GM21381 (cell line): ENCODE data around the gene PACS1.

Experiments
- ATAC-seq: cut with Tn5 transposase; IDR thresholded peaks from one replicate; pipeline ENCODE4 v1.9.1; 2021; ENCODE audit warnings: mild to moderate bottlenecking, moderate library complexity; ENCODE audit not compliant: unreplicated experiment

Gene PACS1

GRCh38 chr11:66048547-66049323, 21.3 kb upstream of the PACS1 start, which contains the start of gene GAL3ST3:
GAL3ST3 (minus strand) TSS chr11:66049161; CDS start chr11:66045415, 3,746 bp downstream.
- ATAC-seq = no peak

DNA sequence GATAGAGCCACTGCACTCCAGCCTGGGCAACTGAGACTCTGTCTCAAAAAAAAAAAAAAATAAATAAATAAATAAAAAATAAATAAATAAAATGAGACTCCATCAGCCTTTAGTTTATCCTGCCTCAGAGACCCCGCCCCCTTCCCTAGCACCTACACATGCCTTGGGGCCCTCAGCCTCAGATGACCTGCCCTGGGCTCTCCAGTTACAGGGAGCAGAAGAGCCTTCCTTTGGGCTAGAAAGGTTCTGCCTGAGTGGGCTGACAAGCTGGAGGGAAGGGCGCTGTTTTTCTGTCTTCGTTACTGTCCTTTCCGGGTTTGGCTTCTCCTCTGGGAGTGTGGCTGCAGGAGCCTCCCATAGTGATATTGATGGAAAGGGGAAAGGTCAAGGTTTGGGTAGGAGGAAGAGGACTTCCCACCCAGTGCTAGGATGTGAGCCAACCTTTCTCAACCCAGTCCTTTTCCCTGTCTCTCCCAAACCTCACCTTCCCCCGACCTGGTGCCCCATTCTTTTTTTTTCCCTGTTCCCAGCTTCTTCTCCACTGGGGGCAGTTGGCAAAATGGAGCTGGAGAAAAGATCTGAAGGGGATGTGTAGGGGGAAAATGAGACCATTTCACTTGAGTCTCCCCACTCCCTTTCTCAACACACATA, 19.4 kb upstream of the PACS1 start:
- no peak for ATAC-seq

- no peak for ATAC-seq
Observed at GRCh38 chr11:66051371-66051765, 18.7 kb upstream of the PACS1 start.

- ATAC-seq = peak; percentile 90
Observed at GRCh38 chr11:66051766-66052663, 18.1 kb upstream of the PACS1 start, which contains the start of gene SF3B2. SF3B2 (plus strand) TSS chr11:66052364; CDS start chr11:66052385, 21 bp downstream.

GRCh38 chr11:66052664-66052982, 17.4 kb upstream of the PACS1 start:
- ATAC-seq = no peak

- no peak for ATAC-seq
Observed at GRCh38 chr11:66055021-66055420, 15.1 kb upstream of the PACS1 start.

DNA sequence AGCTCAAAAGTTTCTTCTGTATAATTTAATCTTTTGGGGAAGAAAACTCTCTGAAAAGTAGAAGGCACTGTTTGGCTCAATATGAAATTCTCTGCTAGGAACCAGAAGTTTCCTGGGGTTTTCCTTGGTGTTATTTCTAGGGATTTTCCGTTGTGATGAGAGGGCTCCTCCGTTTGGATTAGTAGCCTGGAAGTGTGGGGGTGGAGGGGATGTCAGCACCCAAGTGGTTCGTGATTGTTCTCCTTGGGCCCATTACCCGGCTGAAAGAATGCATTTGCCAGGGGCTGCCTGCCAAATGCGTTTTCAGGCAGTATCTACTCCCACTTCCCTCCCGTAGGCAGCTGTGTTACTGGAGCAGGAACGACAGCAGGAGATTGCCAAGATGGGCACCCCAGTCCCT, 13.6 kb upstream of the PACS1 start:
- ATAC-seq = no peak

DNA sequence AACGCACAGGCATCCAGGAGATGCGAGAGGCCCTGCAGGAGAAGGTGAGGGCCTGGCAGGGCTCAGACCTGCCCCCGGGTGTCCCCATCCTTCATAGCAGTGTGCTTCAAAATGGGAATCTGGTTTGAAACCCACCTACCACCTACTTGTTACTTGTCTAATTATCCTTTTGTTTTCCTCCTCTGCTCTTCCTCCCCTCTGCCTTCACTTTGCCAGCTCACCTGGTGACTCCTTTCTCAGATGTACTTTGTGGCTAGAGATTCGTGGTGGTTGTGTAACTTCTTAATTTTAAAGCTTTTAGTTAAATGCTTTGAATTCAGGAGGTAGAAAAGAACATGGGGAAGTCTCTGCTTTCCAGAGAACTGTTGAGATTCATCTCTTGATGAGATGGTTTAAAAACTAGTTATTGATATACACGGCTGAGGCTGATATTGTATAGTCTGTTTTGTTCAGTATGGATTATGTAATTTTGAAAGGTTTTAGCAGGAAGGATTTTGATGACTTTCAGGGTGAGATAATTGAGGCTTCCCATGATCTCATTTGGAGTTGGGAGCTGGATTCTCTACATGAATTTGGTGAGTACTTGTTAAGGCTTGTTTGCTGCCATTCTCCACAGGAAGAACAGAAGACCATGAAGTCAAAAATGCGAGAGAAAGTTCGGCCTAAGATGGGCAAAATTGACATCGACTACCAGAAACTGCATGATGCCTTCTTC, 9.9 kb upstream of the PACS1 start:
- no peak for ATAC-seq

DNA sequence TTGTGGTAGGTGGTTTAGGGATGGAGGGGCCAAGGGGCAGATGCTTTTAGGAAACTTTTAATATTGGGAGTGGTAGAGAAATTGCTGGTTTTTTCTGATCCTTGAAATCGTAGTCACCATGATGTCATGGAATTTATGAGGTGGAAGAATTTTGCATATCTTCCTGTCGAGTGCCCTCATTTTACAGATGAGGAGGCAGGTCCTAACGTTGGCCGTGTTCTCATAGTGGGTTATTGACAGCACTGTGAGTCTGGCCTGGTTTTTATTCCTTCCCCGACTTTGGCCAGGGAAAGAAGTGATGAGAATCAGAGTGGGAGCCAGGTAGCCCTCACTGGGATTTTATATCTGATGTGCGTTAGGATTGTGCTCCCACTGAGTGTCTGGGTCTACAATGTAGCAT, 8.8 kb upstream of the PACS1 start:
- ATAC-seq = no peak

DNA sequence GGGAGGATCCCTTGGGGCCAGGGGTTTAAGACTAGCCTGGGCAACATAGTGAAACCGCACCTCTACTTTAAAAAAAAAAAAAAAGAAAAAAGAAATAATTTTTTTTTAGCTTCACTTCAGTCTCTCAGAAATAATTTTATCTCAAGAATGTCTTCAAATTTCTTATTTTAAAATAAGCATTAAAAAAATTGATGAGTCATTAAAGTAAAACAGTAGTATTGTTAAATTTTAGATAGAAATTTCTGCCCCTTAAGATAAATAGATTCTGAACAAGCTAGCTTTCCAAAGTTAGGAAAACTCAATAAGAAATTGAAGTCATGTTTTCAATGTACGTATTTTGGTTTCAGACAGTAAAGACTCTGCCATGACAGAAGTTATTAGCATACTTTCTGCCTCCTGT, 7.7 kb upstream of the PACS1 start:
- ATAC-seq = no peak

DNA sequence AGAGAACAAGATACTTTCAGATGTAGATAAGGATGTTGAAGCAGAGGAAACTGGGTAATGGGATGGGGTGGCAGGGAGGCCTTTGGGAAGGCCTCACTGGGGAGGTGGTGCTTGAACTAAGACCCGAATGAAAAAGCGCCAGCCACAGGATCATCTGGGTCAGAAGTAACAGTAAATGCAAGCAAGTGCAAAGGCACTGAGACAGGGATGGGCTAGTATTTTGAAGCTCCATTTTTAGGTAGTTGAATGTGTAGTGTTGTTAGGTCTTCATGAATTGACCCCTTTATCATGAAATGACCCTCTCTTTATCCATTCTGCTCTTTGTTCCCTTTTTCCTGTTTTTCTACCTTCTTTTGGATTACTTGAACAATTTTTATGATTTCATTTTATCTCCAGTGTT, 6.2 kb upstream of the PACS1 start:
- ATAC-seq = no peak

DNA sequence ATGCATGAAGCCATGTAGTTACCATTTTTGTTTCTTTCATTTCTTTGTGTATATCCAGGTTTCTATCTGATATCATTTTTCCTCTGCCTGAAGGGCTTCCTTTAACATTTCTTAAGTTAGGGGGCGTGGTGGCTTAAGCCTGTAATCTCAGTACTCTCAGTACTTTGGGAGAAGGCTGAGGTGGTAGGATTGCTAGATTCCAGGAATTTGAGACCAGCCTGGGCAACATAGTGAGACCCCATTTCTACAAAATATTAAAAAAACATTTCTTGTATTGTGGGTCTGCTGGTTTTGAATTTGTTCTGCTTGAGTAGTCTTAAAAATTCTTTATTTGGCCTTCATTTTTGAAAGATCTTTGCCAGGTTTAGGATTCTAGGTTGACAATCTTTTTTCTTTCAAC, 5.5 kb upstream of the PACS1 start:
- ATAC-seq = no peak

DNA sequence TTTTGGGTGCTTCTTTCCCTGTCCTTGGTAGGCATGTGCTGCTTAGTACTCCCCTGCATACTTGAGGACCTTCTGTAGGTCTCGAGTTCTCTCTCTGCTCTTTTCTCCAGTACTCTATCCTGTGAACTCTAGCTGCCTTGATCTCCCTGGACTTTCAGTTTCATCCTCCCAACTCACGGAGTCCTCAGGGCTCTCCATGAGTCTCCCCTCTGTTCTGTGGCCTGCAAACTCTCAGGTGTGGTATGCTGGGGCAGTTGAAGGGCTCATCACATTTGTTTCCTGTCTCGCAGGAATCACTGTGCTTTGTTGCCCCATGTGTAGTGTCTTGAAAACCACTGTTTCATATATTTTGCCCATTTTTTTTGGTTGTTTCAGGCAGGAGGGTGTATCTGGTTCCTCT, 3.3 kb upstream of the PACS1 start:
- no peak for ATAC-seq

DNA sequence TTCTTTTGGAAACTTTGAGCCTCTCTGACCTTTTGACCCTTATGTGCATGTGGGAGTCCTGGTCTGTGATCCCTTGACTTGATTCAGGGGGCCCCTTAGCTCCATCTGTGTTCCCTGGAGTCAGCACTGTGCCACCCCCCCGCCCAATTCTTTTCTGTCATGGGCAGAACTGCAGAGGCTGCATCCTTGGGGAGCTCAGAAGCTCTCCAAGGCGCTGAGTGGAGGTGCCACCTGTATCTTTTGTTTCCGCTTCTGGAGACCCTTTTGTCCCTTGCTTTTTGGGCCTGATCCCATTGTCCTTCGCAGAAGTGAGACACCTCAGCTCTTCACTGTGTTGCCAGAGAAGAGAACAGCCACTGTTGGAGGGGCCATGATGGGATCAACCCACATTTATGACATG, 2.4 kb upstream of the PACS1 start:
- no peak for ATAC-seq

- ATAC-seq = no peak
Observed at GRCh38 chr11:66068154-66068821, 1.8 kb upstream of the PACS1 start.

DNA sequence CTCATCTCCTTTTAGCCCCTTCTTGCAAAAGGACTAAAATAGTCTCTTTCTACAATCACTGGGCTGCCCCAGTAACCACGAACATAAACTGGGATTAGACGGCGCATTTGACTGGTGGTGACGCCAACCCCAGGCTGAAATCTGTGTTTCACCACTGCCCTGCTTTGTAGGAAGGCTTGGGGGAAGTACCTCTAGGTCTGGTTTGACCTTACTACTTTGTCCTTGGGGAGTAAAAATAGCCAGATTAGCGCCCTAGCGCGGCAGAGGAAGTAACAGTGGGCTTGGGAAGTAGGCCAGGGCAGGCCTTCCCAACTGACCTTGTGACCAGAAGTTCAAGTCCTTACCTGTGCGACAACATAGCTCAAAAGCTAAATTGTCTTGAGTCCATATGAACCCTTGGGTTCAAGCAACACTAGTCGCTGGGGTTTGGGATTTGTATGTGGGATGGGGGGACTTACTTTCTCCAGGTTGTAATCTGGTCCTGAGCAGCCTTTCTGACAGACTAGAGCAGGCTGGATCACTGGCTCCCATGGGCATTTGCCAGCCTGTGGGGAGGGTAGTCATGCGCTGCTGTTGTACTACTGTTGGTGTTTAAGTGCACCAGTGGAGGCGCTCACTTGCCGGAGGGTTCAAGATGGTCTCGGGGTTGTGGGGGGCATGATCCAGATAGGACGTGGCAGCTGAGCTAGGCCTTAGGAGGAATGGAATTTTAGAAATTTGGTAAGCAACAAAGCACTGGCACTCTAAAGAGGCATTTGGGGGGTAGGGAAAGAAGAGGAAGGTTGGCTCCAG, 953 bp upstream of the PACS1 start:
- ATAC-seq = peak; percentile 14

GRCh38 chr11:66070604-66071380, 720 bp downstream of the PACS1 start:
- ATAC-seq = peak; percentile 11

DNA sequence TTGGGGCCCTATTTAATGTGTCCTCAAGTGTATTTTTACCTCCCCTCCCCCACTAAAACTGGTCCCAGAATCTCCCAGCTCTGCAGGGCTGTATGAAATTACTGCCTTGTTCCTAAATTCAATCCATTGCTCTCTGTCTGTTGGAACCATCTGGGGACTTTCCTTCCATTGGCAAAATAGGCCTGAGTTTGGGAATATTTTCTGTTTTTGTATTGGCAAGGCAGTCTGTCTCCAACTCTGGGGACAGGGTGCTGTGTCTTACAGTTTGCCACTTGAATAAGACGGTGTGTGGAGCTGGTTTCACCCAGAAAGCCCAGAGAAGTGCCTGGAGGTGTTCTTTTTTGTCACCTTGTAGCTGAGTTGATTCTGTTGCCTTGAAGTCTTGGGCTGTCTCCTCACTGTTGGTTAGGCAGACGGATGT, 1.3 kb downstream of the PACS1 start:
- ATAC-seq = no peak

- ATAC-seq = no peak
Observed at GRCh38 chr11:66072081-66072480, 2.0 kb downstream of the PACS1 start.
